ENCODE measurements around the gene IGF1R.

DNA sequence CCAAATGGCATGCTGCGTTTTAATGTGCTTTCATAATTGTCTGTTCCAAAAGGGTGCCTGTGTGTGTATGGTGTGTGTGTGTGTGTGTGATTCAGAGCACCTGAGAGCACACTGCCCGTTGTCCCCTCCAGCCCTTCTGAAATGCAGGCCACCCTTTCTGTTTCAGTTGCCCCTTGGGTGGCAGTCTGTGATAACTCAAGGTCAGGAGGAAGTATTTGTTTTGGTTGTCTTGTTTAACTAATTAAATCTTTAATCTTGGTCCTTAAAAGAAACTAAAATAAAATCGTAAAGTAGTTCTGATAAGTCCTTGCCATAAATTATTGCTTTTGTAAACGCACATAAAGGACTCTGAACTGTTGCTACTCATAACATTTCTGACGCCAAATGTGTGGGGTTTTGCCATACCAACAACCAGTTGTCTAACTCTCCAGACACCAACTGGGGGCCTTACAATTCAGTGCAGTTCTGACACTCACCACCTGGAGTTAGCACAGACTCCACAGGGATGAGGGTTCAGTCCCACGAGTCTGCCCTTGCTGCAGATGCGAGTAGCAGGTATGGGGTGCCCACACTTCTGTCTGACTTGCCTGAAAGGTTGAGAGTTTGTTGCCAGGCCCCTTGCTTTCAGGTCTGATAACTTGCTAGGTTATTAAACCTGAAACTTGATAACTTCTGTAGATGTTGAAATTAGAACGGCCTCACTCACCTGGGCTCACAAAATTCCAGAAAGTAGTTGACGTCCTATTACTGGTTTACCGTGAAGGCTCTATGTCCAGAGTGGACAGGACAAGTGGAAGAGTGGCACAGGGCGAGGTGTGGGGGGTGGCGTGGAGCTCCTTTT is 157.3 kb downstream of the IGF1R start:
- TF ChIP-seq EZH2phosphoT487 (conservative IDR thresholded peaks at IDR 0.05; ENCODE audit: low read length): no peak
- TF ChIP-seq, protein P1, sequence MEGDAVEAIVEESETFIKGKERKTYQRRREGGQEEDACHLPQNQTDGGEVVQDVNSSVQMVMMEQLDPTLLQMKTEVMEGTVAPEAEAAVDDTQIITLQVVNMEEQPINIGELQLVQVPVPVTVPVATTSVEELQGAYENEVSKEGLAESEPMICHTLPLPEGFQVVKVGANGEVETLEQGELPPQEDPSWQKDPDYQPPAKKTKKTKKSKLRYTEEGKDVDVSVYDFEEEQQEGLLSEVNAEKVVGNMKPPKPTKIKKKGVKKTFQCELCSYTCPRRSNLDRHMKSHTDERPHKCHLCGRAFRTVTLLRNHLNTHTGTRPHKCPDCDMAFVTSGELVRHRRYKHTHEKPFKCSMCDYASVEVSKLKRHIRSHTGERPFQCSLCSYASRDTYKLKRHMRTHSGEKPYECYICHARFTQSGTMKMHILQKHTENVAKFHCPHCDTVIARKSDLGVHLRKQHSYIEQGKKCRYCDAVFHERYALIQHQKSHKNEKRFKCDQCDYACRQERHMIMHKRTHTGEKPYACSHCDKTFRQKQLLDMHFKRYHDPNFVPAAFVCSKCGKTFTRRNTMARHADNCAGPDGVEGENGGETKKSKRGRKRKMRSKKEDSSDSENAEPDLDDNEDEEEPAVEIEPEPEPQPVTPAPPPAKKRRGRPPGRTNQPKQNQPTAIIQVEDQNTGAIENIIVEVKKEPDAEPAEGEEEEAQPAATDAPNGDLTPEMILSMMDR (IDR thresholded peaks at IDR 0.05; ENCODE audit: insufficient read depth, low read length, poor library complexity, severe bottlenecking): no peak
